AG09319 (cell line): ENCODE data around the gene GNAI3.

Experiments used
- DNase-seq: peaks from one replicate; pipeline ENCODE4 v3.0.0-alpha.2; 2010; ENCODE audit warnings: low read depth; ENCODE audit errors: extremely low read depth
- CTCF ChIP-seq: IDR thresholded peaks from 2 replicates; pipeline ENCODE4 v1.5.1; 2011; ENCODE audit warnings: low read depth, mild to moderate bottlenecking, inconsistent platforms, low read length, moderate library complexity

The GNAI3 gene

GRCh38 chr1:109630081-109630897, 81.9 kb downstream of the GNAI3 start:
- TF ChIP-seq CTCF: peak; percentile 2
- no peak for DNase-seq

- no peak for TF ChIP-seq CTCF
- DNase-seq: no peak
Observed at GRCh38 chr1:109630898-109631512, 82.6 kb downstream of the GNAI3 start.

GRCh38 chr1:109631513-109632505, 83.4 kb downstream of the GNAI3 start:
- no peak for DNase-seq

GRCh38 chr1:109632671-109633346, 84.4 kb downstream of the GNAI3 start:
- DNase-seq: no peak
- no peak for TF ChIP-seq CTCF

More at GRCh38 chr1:109631513-109632505, 83.4 kb downstream of the GNAI3 start:
- TF ChIP-seq CTCF: no peak

GRCh38 chr1:109634292-109634691, 85.9 kb downstream of the GNAI3 start:
- TF ChIP-seq CTCF: no peak
- no peak for DNase-seq

GRCh38 chr1:109634771-109635750, 86.6 kb downstream of the GNAI3 start:
- no peak for DNase-seq
- TF ChIP-seq CTCF: no peak
